CD14-positive monocyte (primary cell): ENCODE measurements around the gene NR2F6. TPM values are rescaled to one million over a fixed set of nuclear protein-coding genes. Genes with fewer than 3 reads are reported as not detected.
A peak's percentile ranks its signal among the peaks of the same experiment; 100 is the strongest.

ENCODE experiments used
- DNase-seq, 3 donors: peaks; one replicate each; pipeline ENCODE4 v3.0.0-alpha.2; 2011 to 2022
- H2AFZ ChIP-seq: 2 replicates; pipeline ENCODE4 v1.6.0; 2012; ENCODE audit warnings: mild to moderate bottlenecking, low read depth, low read length, inconsistent platforms; ENCODE audit not compliant: insufficient read depth, poor library complexity, severe bottlenecking
- H3K27ac ChIP-seq, 2 donors: 1 replicate in 1 of 2; 2 replicates in 1 of 2; pipeline ENCODE4 v1.5.1; 2012 to 2013; ENCODE audit warnings: low read length in 2 of 2, control low read depth in 1 of 2, inconsistent platforms in 1 of 2, low read depth in 1 of 2, mild to moderate bottlenecking in 1 of 2
- H3K27me3 ChIP-seq, 2 donors: one replicate each; pipeline versions ENCODE4 v1.6.0 to v1.6.1; 2011 to 2013; ENCODE audit warnings: low read length in 2 of 2; ENCODE audit not compliant: control insufficient read depth in 2 of 2, insufficient read depth in 2 of 2
- H3K36me3 ChIP-seq, 2 donors: replicated peaks in 1 of 2; 1 replicate in 1 of 2; 2 replicates in 1 of 2; pipeline versions ENCODE4 v1.5.1 to v1.6.1; 2012 to 2013; ENCODE audit warnings: low read length in 2 of 2, control low read depth in 1 of 2, inconsistent platforms in 1 of 2, mild to moderate bottlenecking in 1 of 2; ENCODE audit not compliant: insufficient read depth in 2 of 2, control insufficient read depth in 1 of 2
- H3K4me1 ChIP-seq, 2 donors: 1 replicate in 1 of 2; 2 replicates in 1 of 2; pipeline versions ENCODE4 v1.5.1 to v1.6.1; 2012 to 2013; ENCODE audit warnings: low read length in 2 of 2, control low read depth in 1 of 2, inconsistent platforms in 1 of 2, mild to moderate bottlenecking in 1 of 2, moderate library complexity in 1 of 2; ENCODE audit not compliant: insufficient read depth in 2 of 2, control insufficient read depth in 1 of 2
- H3K4me2 ChIP-seq: replicated peaks from 2 replicates; pipeline ENCODE3; 2012; ENCODE audit warnings: low read length, moderate library complexity, mild to moderate bottlenecking; ENCODE audit not compliant: poor library complexity, severe bottlenecking; ENCODE audit errors: extremely low read depth
- H3K4me3 ChIP-seq, 3 experiments: fragments of 200-600 bp in 1 of 3; sonication (generic) in 1 of 3; replicated peaks in 1 of 3; 1 replicate in 2 of 3; 2 replicates in 1 of 3; pipeline ENCODE4 v1.5.1; 2011 to 2013; ENCODE audit warnings: low read length in 3 of 3, mild to moderate bottlenecking in 3 of 3, control low read depth in 2 of 3, low read depth in 2 of 3, inconsistent platforms in 1 of 3, moderate library complexity in 1 of 3
- H3K79me2 ChIP-seq: 2 replicates; pipeline ENCODE4 v1.6.0; 2012; ENCODE audit warnings: mild to moderate bottlenecking, control low read depth, inconsistent platforms, low read length, moderate library complexity; ENCODE audit not compliant: insufficient read depth
- H3K9ac ChIP-seq: 2 replicates; pipeline ENCODE4 v1.6.0; 2017; ENCODE audit warnings: low read length, mild to moderate bottlenecking; ENCODE audit not compliant: insufficient read depth, poor library complexity, severe bottlenecking
- H3K9me3 ChIP-seq, 2 donors: replicated peaks in 1 of 2; 1 replicate in 1 of 2; 2 replicates in 1 of 2; pipeline versions ENCODE4 v1.5.1 to v1.6.1; 2012 to 2013; ENCODE audit warnings: low read length in 2 of 2, control low read depth in 1 of 2; ENCODE audit not compliant: control insufficient read depth in 1 of 2, insufficient read depth in 1 of 2
- H4K20me1 ChIP-seq: 2 replicates; pipeline ENCODE4 v1.6.0; 2012; ENCODE audit warnings: mild to moderate bottlenecking, low read length, control low read depth, moderate library complexity; ENCODE audit not compliant: insufficient read depth
- H3K27ac Mint-ChIP-seq, 7 donors: one replicate each; pipeline ENCODE4 v1.8.0; 2020; ENCODE audit warnings: mild to moderate bottlenecking in 7 of 7, mixed read lengths in 7 of 7, moderate library complexity in 6 of 7, inconsistent platforms in 2 of 7
- H3K27me3 Mint-ChIP-seq, 3 donors: one replicate each; pipeline ENCODE4 v1.8.0; 2021 to 2022; ENCODE audit warnings: low read depth in 3 of 3, mild to moderate bottlenecking in 3 of 3, mixed read lengths in 3 of 3, moderate library complexity in 3 of 3, inconsistent platforms in 1 of 3
- H3K36me3 Mint-ChIP-seq, 2 donors: one replicate each; pipeline ENCODE4 v1.8.0; 2020; ENCODE audit warnings: mixed read lengths in 2 of 2, inconsistent platforms in 1 of 2, mild to moderate bottlenecking in 1 of 2
- H3K4me1 Mint-ChIP-seq: one replicate; pipeline ENCODE4 v1.8.0; 2020; ENCODE audit warnings: mild to moderate bottlenecking, mixed read lengths
- H3K4me3 Mint-ChIP-seq, 2 donors: one replicate each; pipeline ENCODE4 v1.8.0; 2020; ENCODE audit warnings: mild to moderate bottlenecking in 2 of 2, mixed read lengths in 2 of 2, moderate library complexity in 1 of 2
- H3K9me3 Mint-ChIP-seq, 7 donors: one replicate each; pipeline ENCODE4 v1.8.0; 2020 to 2022; ENCODE audit warnings: mixed read lengths in 7 of 7, mild to moderate bottlenecking in 6 of 7, moderate library complexity in 6 of 7, inconsistent platforms in 2 of 7
- CTCF ChIP-seq: fragments of 200-600 bp; IDR thresholded peaks from one replicate; pipeline ENCODE4 v1.8.0; 2022; ENCODE audit warnings: antibody characterized with exemption, mild to moderate bottlenecking
- WGBS: methylation state at CpG from one replicate; pipeline ENCODE4 v1.1.5; 2013; ENCODE audit warnings: missing lambda C conversion rate; ENCODE audit not compliant: insufficient coverage; 5-methylcytosine and 5-hydroxymethylcytosine counted together
- intact Hi-C, 2 donors: fragments of 100-400 bp; cut with micrococcal nuclease; formaldehyde crosslinking; loops; one replicate each; pipeline versions ENCODE4 v1.15.0 to v1.15.1; 2023
- polyA plus RNA-seq, 3 donors: library from polyadenylated mRNA; depleted of rRNA in 1 of 3; unstranded in 2 of 3; stranded (reverse) in 1 of 3; fragments of 300-500 nt in 2 of 3; fragments of >200 nt in 1 of 3; fragmentation: Illumina TruSeq in 2 of 3; gene quantifications; 1 replicate in 2 of 3; 2 replicates in 1 of 3; pipeline ENCODE4 v1.2.3, GENCODE V29; 2012 to 2021

The NR2F6 gene
- polyA plus RNA-seq, 3 donors, result 0.87 to 5.1 (median 1.7) TPM

GRCh38 chr19:17283504-17283996 lies 37.8 kb upstream of the NR2F6 start:
- no peak overlapping the region for H3K27ac ChIP-seq
- no peak for TF ChIP-seq CTCF
- H3K4me1 ChIP-seq, result peaks cover 25 to 26% of the 10 kb centered on the region in 2 donors
- Mint-ChIP-seq H3K27ac (peak overlapping the region in 1 of 7 donors; percentile 6), H3K4me3 (peak overlapping the region in 1 of 2 donors; percentile 56), H3K4me1 (peaks cover 17% of the 10 kb centered on the region), H3K9me3 (no peaks in the 10 kb centered on the region), H3K36me3 (peaks cover 10 to 36% of the 10 kb centered on the region in 2 donors), H3K27me3 (peaks cover 0 to 2% (median 2%) of the 10 kb centered on the region in 3 donors)
- H3K79me2 ChIP-seq, result no peaks in the 10 kb centered on the region
- H3K9ac ChIP-seq, result no peak overlapping the region
- no peak overlapping the region for H3K4me2 ChIP-seq
- no peak overlapping the region for H3K4me3 ChIP-seq
- H4K20me1 ChIP-seq, result peaks cover 4% of the 10 kb centered on the region
- no peak for DNase-seq
- intact Hi-C loops, result loop anchor here (2.0 to 5.0 kb wide), 2 partner anchors 25 to 76 kb away; no protein-coding TSS in a partner anchor
- H3K36me3 ChIP-seq, result peaks cover 8 to 39% of the 10 kb centered on the region in 2 donors
- H3K27me3 ChIP-seq, result no peaks in the 10 kb centered on the region
- no peak overlapping the region for H2AFZ ChIP-seq
- WGBS, result 98% methylated on average over 7 of the region's 7 CpGs
- H3K9me3 ChIP-seq, result no peaks in the 10 kb centered on the region

- Mint-ChIP-seq H3K4me1 (peaks cover 19% of the 10 kb centered on the region), H3K9me3 (no peaks in the 10 kb centered on the region), H3K27ac (peak overlapping the region in 3 of 7 donors; percentile 33 to 75 (median 53)), H3K4me3 (peak overlapping the region; percentile 81 to 91), H3K36me3 (peaks cover 12 to 41% of the 10 kb centered on the region in 2 donors), H3K27me3 (peaks cover 0 to 2% (median 0%) of the 10 kb centered on the region in 3 donors)
- intact Hi-C loops, result loop anchor here (2.0 to 5.0 kb wide), 2 partner anchors 24 to 75 kb away; no protein-coding TSS in a partner anchor
- Histone ChIP-seq H3K36me3 (peaks cover 8 to 42% of the 10 kb centered on the region in 2 donors), H3K4me1 (peaks cover 26 to 27% of the 10 kb centered on the region in 2 donors), H3K27me3 (no peaks in the 10 kb centered on the region), H3K4me3 (peak overlapping the region; percentile 53 to 81 (median 58)), H3K79me2 (no peaks in the 10 kb centered on the region), H3K27ac (no peak overlapping the region), H4K20me1 (peaks cover 4% of the 10 kb centered on the region), H2AFZ (peak overlapping the region; percentile 85), H3K4me2 (peak overlapping the region; percentile 82), H3K9ac (peak overlapping the region; percentile 61), H3K9me3 (no peaks in the 10 kb centered on the region)
- TF ChIP-seq CTCF, result peak; percentile 96
- 2% methylated on average over 44 of the region's 45 CpGs for WGBS
- DNase-seq, result peak; percentile 76 to 83 (median 80)
These were observed 36.9 kb upstream of the NR2F6 start for GRCh38 chr19:17282488-17283125.
